A673 (cell line): ENCODE results near the gene SLC12A3. TPM values are rescaled to one million over a fixed set of nuclear protein-coding genes. Genes with fewer than 3 reads are reported as not detected.

Experiments
- Bru-seq: library from RNA; stranded (reverse); fragments of 400-500 nt; gene quantifications from one replicate; lab custom pipeline; 2021; lab: Mats Ljungman, UMichigan
- BruChase-seq, 2 experiments: library from RNA; stranded (reverse); fragments of 400-500 nt; gene quantifications; one replicate each; lab custom pipeline; 2021; lab: Mats Ljungman, UMichigan
- BruUV-seq: library from RNA; stranded (reverse); fragments of 400-500 nt; replicated peaks from 2 replicates; lab custom pipeline; 2021; lab: Mats Ljungman, UMichigan
- CTCF ChIA-PET: fragments of 300-600 bp; sonication (Branson Sonifier 250); formaldehyde crosslinking; loops from one replicate; lab custom pipeline; 2022; ENCODE audit warnings: antibody characterized with exemption; lab: Charles Lee
- POLR2A ChIA-PET: fragments of 300-600 bp; sonication (Branson Sonifier 250); formaldehyde crosslinking; loops from one replicate; lab custom pipeline; 2022; ENCODE audit warnings: antibody characterized with exemption; ENCODE audit not compliant: low non-redundant PET; lab: Charles Lee
- DNase-seq: peaks from one replicate; pipeline ENCODE4 v3.0.0-alpha.2; 2015; ENCODE audit warnings: low spot score
- H3K27ac ChIP-seq: fragments of 200-600 bp; sonication (generic); 2 replicates; pipeline ENCODE4 v1.5.1; 2016; ENCODE audit warnings: mixed run types, low read depth, mild to moderate bottlenecking, mixed read lengths, antibody characterized with exemption, low read length; ENCODE audit not compliant: poor library complexity, severe bottlenecking
- H3K27me3 ChIP-seq: fragments of 200-600 bp; sonication (generic); replicated peaks from 2 replicates; pipeline ENCODE4 v1.6.1; 2017; ENCODE audit warnings: mixed run types, low read depth, mild to moderate bottlenecking, mixed read lengths, antibody characterized with exemption, low read length; ENCODE audit not compliant: insufficient read depth, poor library complexity
- H3K36me3 ChIP-seq: fragments of 200-600 bp; sonication (generic); 2 replicates; pipeline ENCODE4 v1.6.1; 2016; ENCODE audit warnings: mixed run types, mild to moderate bottlenecking, mixed read lengths, antibody characterized with exemption, low read length; ENCODE audit not compliant: insufficient read depth, poor library complexity, severe bottlenecking
- H3K4me1 ChIP-seq: fragments of 200-600 bp; sonication (generic); 2 replicates; pipeline ENCODE4 v1.6.1; 2017; ENCODE audit warnings: mixed run types, mild to moderate bottlenecking, mixed read lengths, antibody characterized with exemption, low read length; ENCODE audit not compliant: insufficient read depth, poor library complexity, severe bottlenecking
- H3K4me3 ChIP-seq: fragments of 200-600 bp; sonication (generic); 2 replicates; pipeline ENCODE4 v1.5.1; 2016; ENCODE audit warnings: low read depth, mixed run types, mild to moderate bottlenecking, mixed read lengths, low read length; ENCODE audit not compliant: poor library complexity, severe bottlenecking
- H3K9me3 ChIP-seq: fragments of 200-600 bp; sonication (generic); 2 replicates; pipeline ENCODE4 v1.6.1; 2016; ENCODE audit warnings: mixed run types, low read depth, mild to moderate bottlenecking, mixed read lengths, antibody characterized with exemption, low read length; ENCODE audit not compliant: poor library complexity, severe bottlenecking
- EZH2 ChIP-seq: fragments of 200-600 bp; sonication (generic); IDR thresholded peaks from 2 replicates; pipeline ENCODE4 v1.6.1; 2017; ENCODE audit warnings: borderline replicate concordance, low read depth, mild to moderate bottlenecking, mixed read lengths, antibody characterized with exemption, low read length; ENCODE audit not compliant: poor library complexity, severe bottlenecking
- intact Hi-C: fragments of 100-400 bp; cut with micrococcal nuclease; formaldehyde crosslinking; loops from one replicate; pipeline ENCODE4 v1.10.0; 2022; ENCODE audit not compliant: unreplicated experiment
- long read RNA-seq: library from polyadenylated mRNA; stranded (forward); transcript quantifications from one replicate; pipeline ENCODE4 v2.0.0, GENCODE V29; 2022
- total RNA-seq: library from RNA; stranded (reverse); gene quantifications from 2 replicates; pipeline ENCODE4 v1.2.3, GENCODE V29; 2021
- TF ChIP-seq, protein P1 (sequence below): fragments of 300-800, 200-600 bp; sonication (generic); conservative IDR thresholded peaks from 2 replicates; pipeline ENCODE4 v1.5.1; 2017; ENCODE audit warnings: low read depth, mild to moderate bottlenecking, antibody characterized with exemption, low read length, moderate library complexity, mixed read lengths

Gene SLC12A3
- not detected in 2 replicates for total RNA-seq
- Bru-seq, nascent RNA, result percentile 4 among the genes with signal in this experiment
- percentile 1 among the genes with signal in this experiment for BruChase-seq, experiment 1, labeled RNA remaining after a 2-hour chase
- BruChase-seq, experiment 2, labeled RNA remaining after a 6-hour chase, result percentile 3 among the genes with signal in this experiment
- long read RNA-seq, result 0 reads

- BruUV-seq, result no TSS peak
- no peak within 1 kb of the TSS for H3K27ac ChIP-seq
- ChIA-PET CTCF (no interaction called here), POLR2A (no interaction called here)
- H3K4me1 ChIP-seq, result peaks cover 9% of the 10 kb centered on the region
- H3K4me3 ChIP-seq, result no peak within 1 kb of the TSS
- H3K9me3 ChIP-seq, result no peaks in the 10 kb centered on the region
- H3K27me3 ChIP-seq, result no peaks in the 10 kb centered on the region
- intact Hi-C loops, result loop anchor here (5.0 kb wide), 1 partner anchor 302 kb away; no protein-coding TSS in a partner anchor
- H3K36me3 ChIP-seq, result no peaks in the 10 kb centered on the region
- no peak for DNase-seq
- no peak for TF ChIP-seq EZH2
- TF ChIP-seq, protein P1, sequence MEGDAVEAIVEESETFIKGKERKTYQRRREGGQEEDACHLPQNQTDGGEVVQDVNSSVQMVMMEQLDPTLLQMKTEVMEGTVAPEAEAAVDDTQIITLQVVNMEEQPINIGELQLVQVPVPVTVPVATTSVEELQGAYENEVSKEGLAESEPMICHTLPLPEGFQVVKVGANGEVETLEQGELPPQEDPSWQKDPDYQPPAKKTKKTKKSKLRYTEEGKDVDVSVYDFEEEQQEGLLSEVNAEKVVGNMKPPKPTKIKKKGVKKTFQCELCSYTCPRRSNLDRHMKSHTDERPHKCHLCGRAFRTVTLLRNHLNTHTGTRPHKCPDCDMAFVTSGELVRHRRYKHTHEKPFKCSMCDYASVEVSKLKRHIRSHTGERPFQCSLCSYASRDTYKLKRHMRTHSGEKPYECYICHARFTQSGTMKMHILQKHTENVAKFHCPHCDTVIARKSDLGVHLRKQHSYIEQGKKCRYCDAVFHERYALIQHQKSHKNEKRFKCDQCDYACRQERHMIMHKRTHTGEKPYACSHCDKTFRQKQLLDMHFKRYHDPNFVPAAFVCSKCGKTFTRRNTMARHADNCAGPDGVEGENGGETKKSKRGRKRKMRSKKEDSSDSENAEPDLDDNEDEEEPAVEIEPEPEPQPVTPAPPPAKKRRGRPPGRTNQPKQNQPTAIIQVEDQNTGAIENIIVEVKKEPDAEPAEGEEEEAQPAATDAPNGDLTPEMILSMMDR, result no peak
Observed at GRCh38 chr16:56864960-56865359, at the start of gene SLC12A3. TSS of gene SLC12A3 (plus strand) at chr16:56865207. CDS start at chr16:56865236, 29 bp downstream.

DNA sequence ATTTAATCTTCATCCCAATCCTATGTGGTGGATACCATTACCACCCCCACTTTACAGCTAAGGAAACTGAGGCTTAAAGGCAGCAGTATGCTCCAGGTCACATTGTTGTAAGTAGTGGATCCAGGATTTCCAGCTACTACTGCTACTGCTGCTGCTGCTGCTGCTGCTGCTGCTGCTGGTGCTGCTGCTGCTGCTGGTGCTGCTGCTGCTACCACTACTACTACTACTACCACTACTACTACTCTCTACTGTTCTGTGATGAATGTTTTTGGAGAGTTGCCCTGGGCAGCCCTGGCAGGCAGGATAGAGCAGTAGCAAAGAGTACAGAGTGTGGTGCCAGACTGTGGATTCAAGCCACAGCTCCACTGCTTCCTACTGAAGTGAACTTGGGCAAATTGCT, 49.3 kb upstream of the SLC12A3 start:
- H3K36me3 ChIP-seq, result peaks cover 8% of the 10 kb centered on the region
- POLR2A ChIA-PET, result no interaction called here
- H3K27ac ChIP-seq, result no peak overlapping the region
- TF ChIP-seq EZH2, result no peak
- TF ChIP-seq, protein P1, result no peak
- BruUV-seq, result no TSS peak
- no peaks in the 10 kb centered on the region for H3K27me3 ChIP-seq
- no peaks in the 10 kb centered on the region for H3K9me3 ChIP-seq
- peaks cover 6% of the 10 kb centered on the region for H3K4me1 ChIP-seq
- no peak for DNase-seq
- no peak overlapping the region for H3K4me3 ChIP-seq
- intact Hi-C loops, result no loop called here
- CTCF ChIA-PET, result no interaction called here

DNA sequence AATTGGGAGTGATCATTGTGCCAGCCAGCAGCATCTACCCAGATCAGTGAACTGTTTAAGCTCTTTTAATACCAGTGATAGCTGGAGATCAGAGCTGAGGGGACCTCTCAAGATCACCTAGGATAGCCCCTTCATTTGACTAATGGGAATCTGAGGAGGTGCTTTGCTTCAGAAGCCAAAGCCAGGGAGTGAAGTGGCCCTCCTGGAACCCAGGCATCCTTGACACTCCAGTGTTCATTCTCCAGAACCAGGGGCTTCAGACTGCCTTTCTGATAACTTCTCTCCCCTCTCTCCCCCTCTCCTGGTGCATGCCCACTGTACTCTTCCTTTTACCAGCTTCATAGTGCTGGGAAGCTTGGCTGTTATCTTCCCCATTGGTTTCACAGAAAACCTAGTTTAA, 48.0 kb upstream of the SLC12A3 start:
- H3K9me3 ChIP-seq, result no peaks in the 10 kb centered on the region
- no peak overlapping the region for H3K27ac ChIP-seq
- TF ChIP-seq, protein P1, result no peak
- peaks cover 13% of the 10 kb centered on the region for H3K36me3 ChIP-seq
- H3K4me1 ChIP-seq, result peaks cover 6% of the 10 kb centered on the region
- no peak for DNase-seq
- intact Hi-C loops, result no loop called here
- H3K4me3 ChIP-seq, result no peak overlapping the region
- BruUV-seq, result no TSS peak
- ChIA-PET CTCF (no interaction called here), POLR2A (no interaction called here)
- H3K27me3 ChIP-seq, result no peaks in the 10 kb centered on the region
